GM08714 (cell line): ENCODE measurements around the gene CSF1.

Experiments used
- H3K4me3 ChIP-seq: fragments of 200-500 bp; sonication (Bioruptor generic); 2 replicates; pipeline ENCODE4 v1.5.1; 2014; ENCODE audit warnings: mild to moderate bottlenecking, low read length, inconsistent platforms
- ZNF274 ChIP-seq: IDR thresholded peaks from 2 replicates; pipeline ENCODE4 v1.6.1; 2012; ENCODE audit warnings: mild to moderate bottlenecking, low read depth, low read length

Gene CSF1

GRCh38 chr1:109891930-109892329 is 18.7 kb upstream of the CSF1 start:
- TF ChIP-seq ZNF274 = no peak
- no peak overlapping the region for H3K4me3 ChIP-seq

GRCh38 chr1:109892561-109893368 is 17.9 kb upstream of the CSF1 start:
- no peak overlapping the region for H3K4me3 ChIP-seq
- no peak for TF ChIP-seq ZNF274

- H3K4me3 ChIP-seq = no peak overlapping the region
- TF ChIP-seq ZNF274 = no peak
Observed at GRCh38 chr1:109893532-109894171, 17.0 kb upstream of the CSF1 start.

GRCh38 chr1:109894823-109895719 is 15.6 kb upstream of the CSF1 start:
- TF ChIP-seq ZNF274 = no peak
- H3K4me3 ChIP-seq = no peak overlapping the region

- no peak for TF ChIP-seq ZNF274
- no peak overlapping the region for H3K4me3 ChIP-seq
Observed at GRCh38 chr1:109895720-109896504, 14.7 kb upstream of the CSF1 start.

GRCh38 chr1:109896681-109897080 is 14.0 kb upstream of the CSF1 start:
- no peak for TF ChIP-seq ZNF274
- no peak overlapping the region for H3K4me3 ChIP-seq

GRCh38 chr1:109897259-109897955 is 13.2 kb upstream of the CSF1 start:
- H3K4me3 ChIP-seq = no peak overlapping the region
- TF ChIP-seq ZNF274 = no peak

- no peak for TF ChIP-seq ZNF274
Observed at GRCh38 chr1:109898842-109899241, 11.8 kb upstream of the CSF1 start.

GRCh38 chr1:109901141-109901523 is 9.5 kb upstream of the CSF1 start:
- TF ChIP-seq ZNF274 = no peak
- no peak overlapping the region for H3K4me3 ChIP-seq

More at GRCh38 chr1:109898842-109899241, 11.8 kb upstream of the CSF1 start:
- H3K4me3 ChIP-seq = no peak overlapping the region

GRCh38 chr1:109901524-109902145 is 9.0 kb upstream of the CSF1 start:
- H3K4me3 ChIP-seq = no peak overlapping the region
- TF ChIP-seq ZNF274 = no peak

GRCh38 chr1:109902204-109902985 is 8.3 kb upstream of the CSF1 start:
- no peak for TF ChIP-seq ZNF274
- H3K4me3 ChIP-seq = no peak overlapping the region

GRCh38 chr1:109903376-109903930 is 7.2 kb upstream of the CSF1 start:
- no peak overlapping the region for H3K4me3 ChIP-seq
- no peak for TF ChIP-seq ZNF274
